Vagina (tissue), 2 donors: ENCODE data around the gene RRAD.

ENCODE experiments used
- CTCF ChIP-seq, 3 experiments: fragments of 450-650 bp in 2 of 3; fragments of 200-600 bp in 1 of 3; sonication (generic) in 1 of 3; IDR thresholded peaks; one replicate each; pipeline ENCODE4 v1.5.1; 2017 to 2019; ENCODE audit warnings: antibody characterized with exemption in 3 of 3, mild to moderate bottlenecking in 2 of 3, moderate library complexity in 2 of 3
- POLR2AphosphoS5 ChIP-seq, 2 donors: sonication (generic); formaldehyde crosslinking; IDR thresholded peaks; one replicate each; pipeline ENCODE4 v1.9.0; 2017; ENCODE audit warnings: antibody characterized with exemption in 2 of 2, mild to moderate bottlenecking in 2 of 2, low read depth in 1 of 2; ENCODE audit not compliant: insufficient read depth in 1 of 2

DNA sequence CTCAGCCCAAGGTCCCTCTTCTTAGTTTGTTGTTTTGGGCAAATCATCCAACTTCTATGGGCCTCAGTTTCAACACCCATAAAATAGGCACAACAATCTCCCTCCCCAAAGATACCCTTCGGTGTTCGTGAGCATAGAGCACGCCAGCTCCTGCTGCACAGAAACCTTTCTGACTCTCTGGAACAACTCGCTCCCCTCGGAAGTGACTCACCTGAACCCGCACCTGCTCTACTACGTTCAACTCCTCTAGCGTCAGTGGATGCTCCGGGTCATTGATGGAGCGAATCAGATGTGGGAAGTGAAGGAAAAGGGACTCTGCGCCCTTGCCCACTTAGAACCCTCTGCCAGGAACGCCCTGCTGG is 8.4 kb upstream of the RRAD start:
- no peak for TF ChIP-seq CTCF (IDR thresholded peaks at IDR 0.05)
- TF ChIP-seq POLR2AphosphoS5 (IDR thresholded peaks at IDR 0.05; ENCODE audit: insufficient read depth in 1 of 2, low read depth in 1 of 2) = no peak
